Stimulated activated CD4-positive, alpha-beta T cell treated with anti-CD3 and anti-CD28 coated beads, Interleukin-4, amount 100 ng/mL, for 4 hours (primary cell): ENCODE measurements around the gene RBM3.

Experiments
- DNase-seq, 2 experiments: peaks; one replicate each; pipeline ENCODE4 v3.0.0-alpha.2; 2020

The RBM3 gene

DNA sequence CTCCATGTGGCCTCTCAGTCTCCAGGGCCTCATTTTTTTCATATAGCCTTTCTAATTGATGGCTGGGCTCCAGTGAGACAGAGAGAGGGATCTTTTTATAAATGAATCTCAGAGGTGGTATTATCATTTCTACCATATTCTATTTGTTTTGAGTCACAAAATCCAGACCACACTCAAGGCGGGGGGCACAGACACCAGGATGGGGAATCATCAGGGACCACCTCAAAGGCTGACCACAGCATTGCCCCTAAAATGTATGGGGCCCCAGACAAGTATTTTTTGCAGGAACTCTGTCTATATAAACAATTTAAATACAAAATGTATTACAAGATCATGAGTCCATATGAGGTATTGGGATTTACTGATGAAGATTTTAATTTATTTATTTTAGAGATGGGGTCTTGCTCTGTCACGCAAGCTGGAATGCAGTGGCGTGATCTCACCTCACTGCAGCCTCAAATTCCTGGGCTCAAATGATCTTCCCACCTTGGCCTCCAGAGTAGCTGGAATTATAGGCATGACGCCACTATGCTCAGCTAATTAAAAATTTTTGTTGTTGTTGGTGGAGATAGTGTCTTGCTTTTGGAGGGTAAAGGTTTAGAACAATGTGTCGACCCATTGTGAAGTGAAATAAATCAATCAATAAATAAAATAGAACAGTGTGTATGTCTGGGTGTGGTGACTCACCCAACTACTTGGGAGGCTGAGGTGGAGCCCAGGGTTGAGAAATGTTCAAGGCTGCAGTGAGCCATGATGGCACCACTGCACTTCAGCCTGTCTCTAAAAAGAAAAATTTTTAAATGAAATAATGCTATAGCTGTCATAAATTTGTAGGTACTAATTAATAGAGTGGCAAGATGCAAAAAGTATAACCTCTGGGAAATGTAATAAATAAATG is 52.4 kb downstream of the RBM3 start:
- no peak for DNase-seq
